ENCODE measurements around the gene RIMOC1.

The RIMOC1 gene

DNA sequence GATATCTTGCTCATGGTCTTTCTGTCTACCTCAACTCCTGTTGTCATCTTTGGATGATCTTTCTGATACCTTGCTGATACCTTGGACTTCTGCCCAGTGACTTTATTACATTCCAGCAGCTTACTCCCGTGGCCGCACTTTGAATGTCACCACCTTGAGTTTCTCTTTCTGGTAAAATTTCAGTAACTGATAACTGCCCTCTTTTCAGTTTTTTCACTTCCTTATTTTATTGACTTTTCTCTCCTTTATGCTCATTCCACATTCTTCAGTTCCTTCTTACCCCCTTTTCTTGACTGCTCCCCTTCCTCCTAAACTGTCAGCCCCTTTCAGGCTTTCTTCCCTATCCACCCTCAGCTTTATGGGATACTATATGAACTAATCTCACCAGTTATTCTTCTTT, 14.0 kb downstream of the RIMOC1 start:
- H3K36me3 ChIP-seq (ENCODE audit: control insufficient read depth in 2 of 2, insufficient read depth in 1 of 2, low read length in 2 of 2) = peaks cover 80 to 86% of the 10 kb centered on the region in 2 experiments
- CTCF ChIA-PET = interaction anchor here (0.7 kb wide), 1 partner anchor 63 kb away, joined by 5 read pairs; no protein-coding TSS in a partner anchor

DNA sequence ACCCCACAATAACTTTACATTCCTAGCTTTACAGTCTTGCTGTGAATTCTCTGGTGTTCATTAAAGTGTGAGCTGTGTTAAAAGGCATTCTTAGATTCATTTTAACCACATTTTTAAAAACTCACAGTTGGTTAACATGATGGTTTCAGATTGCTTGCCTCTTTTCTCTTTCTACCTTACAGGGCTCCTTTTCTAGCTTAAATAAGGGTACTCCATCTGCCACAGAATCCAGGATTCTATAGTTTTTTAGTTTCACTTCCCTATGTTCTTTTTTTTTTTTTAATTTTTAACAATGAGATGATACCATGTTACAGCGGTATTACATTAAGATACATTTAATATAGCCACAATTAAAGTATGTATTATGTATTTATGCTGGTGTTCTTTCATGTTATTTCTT, 17.0 kb downstream of the RIMOC1 start:
- ChIA-PET CTCF (no interaction called here), POLR2A (interaction anchor here (1.0 kb wide), 1 partner anchor 17 kb away, joined by 3 read pairs; the partner anchor contains the start of gene RIMOC1)
- Histone ChIP-seq H3K4me1 (ENCODE audit: control insufficient read depth, insufficient read depth, low read length) (peaks cover 3% of the 10 kb centered on the region; the same call in 1 of the 2 replicates), H3K36me3 (ENCODE audit: control insufficient read depth in 2 of 2, insufficient read depth in 1 of 2, low read length in 2 of 2) (peaks cover 56 to 57% of the 10 kb centered on the region in 2 experiments; a peak in 2 of 3 replicates), H3K4me3 (ENCODE audit: low read depth, low read length) (no peak overlapping the region), H3K27ac (ENCODE audit: extremely low read depth, low read depth, low read length) (no peak overlapping the region), H3K9me3 (ENCODE audit: control insufficient read depth, insufficient read depth, low read depth, low read length) (no peaks in the 10 kb centered on the region)
- TF ChIP-seq, protein P1, sequence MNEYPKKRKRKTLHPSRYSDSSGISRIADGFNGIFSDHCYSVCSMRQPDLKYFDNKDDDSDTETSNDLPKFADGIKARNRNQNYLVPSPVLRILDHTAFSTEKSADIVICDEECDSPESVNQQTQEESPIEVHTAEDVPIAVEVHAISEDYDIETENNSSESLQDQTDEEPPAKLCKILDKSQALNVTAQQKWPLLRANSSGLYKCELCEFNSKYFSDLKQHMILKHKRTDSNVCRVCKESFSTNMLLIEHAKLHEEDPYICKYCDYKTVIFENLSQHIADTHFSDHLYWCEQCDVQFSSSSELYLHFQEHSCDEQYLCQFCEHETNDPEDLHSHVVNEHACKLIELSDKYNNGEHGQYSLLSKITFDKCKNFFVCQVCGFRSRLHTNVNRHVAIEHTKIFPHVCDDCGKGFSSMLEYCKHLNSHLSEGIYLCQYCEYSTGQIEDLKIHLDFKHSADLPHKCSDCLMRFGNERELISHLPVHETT (tag by site-specific recombination; IDR thresholded peaks at IDR 0.05) = no peak
- TF ChIP-seq, protein P2, sequence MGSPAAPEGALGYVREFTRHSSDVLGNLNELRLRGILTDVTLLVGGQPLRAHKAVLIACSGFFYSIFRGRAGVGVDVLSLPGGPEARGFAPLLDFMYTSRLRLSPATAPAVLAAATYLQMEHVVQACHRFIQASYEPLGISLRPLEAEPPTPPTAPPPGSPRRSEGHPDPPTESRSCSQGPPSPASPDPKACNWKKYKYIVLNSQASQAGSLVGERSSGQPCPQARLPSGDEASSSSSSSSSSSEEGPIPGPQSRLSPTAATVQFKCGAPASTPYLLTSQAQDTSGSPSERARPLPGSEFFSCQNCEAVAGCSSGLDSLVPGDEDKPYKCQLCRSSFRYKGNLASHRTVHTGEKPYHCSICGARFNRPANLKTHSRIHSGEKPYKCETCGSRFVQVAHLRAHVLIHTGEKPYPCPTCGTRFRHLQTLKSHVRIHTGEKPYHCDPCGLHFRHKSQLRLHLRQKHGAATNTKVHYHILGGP (tag by site-specific recombination; IDR thresholded peaks at IDR 0.05) = no peak
- TF ChIP-seq ZNF274 (IDR thresholded peaks at IDR 0.05; ENCODE audit: low read length) = no peak
- no peak for TF ChIP-seq ZNF274 (tag by site-specific recombination; IDR thresholded peaks at IDR 0.05; ENCODE audit: borderline replicate concordance)
- TF ChIP-seq SP7 (tag by site-specific recombination; IDR thresholded peaks at IDR 0.05) = no peak
- TF ChIP-seq PRDM1 (tag by site-specific recombination; IDR thresholded peaks at IDR 0.05) = no peak
- TF ChIP-seq ZBTB8A (tag by site-specific recombination; IDR thresholded peaks at IDR 0.05) = no peak
- no peak for TF ChIP-seq GFI1B (tag by site-specific recombination; IDR thresholded peaks at IDR 0.05)
- TF ChIP-seq, protein P3, sequence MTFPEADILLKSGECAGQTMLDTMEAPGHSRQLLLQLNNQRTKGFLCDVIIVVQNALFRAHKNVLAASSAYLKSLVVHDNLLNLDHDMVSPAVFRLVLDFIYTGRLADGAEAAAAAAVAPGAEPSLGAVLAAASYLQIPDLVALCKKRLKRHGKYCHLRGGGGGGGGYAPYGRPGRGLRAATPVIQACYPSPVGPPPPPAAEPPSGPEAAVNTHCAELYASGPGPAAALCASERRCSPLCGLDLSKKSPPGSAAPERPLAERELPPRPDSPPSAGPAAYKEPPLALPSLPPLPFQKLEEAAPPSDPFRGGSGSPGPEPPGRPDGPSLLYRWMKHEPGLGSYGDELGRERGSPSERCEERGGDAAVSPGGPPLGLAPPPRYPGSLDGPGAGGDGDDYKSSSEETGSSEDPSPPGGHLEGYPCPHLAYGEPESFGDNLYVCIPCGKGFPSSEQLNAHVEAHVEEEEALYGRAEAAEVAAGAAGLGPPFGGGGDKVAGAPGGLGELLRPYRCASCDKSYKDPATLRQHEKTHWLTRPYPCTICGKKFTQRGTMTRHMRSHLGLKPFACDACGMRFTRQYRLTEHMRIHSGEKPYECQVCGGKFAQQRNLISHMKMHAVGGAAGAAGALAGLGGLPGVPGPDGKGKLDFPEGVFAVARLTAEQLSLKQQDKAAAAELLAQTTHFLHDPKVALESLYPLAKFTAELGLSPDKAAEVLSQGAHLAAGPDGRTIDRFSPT (tag by site-specific recombination; IDR thresholded peaks at IDR 0.05) = no peak
- TF ChIP-seq ZNF423 (tag by site-specific recombination; IDR thresholded peaks at IDR 0.05) = no peak
- TF ChIP-seq KLF10 (tag by site-specific recombination; IDR thresholded peaks at IDR 0.05) = no peak
- no peak for TF ChIP-seq ZFP37 (tag by site-specific recombination; IDR thresholded peaks at IDR 0.05)
- TF ChIP-seq, protein P4, sequence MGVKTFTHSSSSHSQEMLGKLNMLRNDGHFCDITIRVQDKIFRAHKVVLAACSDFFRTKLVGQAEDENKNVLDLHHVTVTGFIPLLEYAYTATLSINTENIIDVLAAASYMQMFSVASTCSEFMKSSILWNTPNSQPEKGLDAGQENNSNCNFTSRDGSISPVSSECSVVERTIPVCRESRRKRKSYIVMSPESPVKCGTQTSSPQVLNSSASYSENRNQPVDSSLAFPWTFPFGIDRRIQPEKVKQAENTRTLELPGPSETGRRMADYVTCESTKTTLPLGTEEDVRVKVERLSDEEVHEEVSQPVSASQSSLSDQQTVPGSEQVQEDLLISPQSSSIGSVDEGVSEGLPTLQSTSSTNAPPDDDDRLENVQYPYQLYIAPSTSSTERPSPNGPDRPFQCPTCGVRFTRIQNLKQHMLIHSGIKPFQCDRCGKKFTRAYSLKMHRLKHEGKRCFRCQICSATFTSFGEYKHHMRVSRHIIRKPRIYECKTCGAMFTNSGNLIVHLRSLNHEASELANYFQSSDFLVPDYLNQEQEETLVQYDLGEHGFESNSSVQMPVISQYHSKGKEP (tag by site-specific recombination; IDR thresholded peaks at IDR 0.05) = no peak
- TF ChIP-seq ZNF302 (tag by site-specific recombination; IDR thresholded peaks at IDR 0.05; ENCODE audit: low read depth) = no peak
- TF ChIP-seq EGR2 (tag by site-specific recombination; IDR thresholded peaks at IDR 0.05; ENCODE audit: low read depth) = no peak
- TF ChIP-seq ZNF23 (tag by site-specific recombination; IDR thresholded peaks at IDR 0.05; ENCODE audit: borderline replicate concordance) = no peak

More for the DNA sequence above, 14.0 kb downstream of the RIMOC1 start:
- Histone ChIP-seq H3K4me1 (ENCODE audit: control insufficient read depth, insufficient read depth, low read length) (no peaks in the 10 kb centered on the region), H3K4me3 (ENCODE audit: low read depth, low read length) (no peak overlapping the region), H3K9me3 (ENCODE audit: control insufficient read depth, insufficient read depth, low read depth, low read length) (no peaks in the 10 kb centered on the region), H3K27ac (ENCODE audit: extremely low read depth, low read depth, low read length) (no peak overlapping the region)
- TF ChIP-seq, protein P5, sequence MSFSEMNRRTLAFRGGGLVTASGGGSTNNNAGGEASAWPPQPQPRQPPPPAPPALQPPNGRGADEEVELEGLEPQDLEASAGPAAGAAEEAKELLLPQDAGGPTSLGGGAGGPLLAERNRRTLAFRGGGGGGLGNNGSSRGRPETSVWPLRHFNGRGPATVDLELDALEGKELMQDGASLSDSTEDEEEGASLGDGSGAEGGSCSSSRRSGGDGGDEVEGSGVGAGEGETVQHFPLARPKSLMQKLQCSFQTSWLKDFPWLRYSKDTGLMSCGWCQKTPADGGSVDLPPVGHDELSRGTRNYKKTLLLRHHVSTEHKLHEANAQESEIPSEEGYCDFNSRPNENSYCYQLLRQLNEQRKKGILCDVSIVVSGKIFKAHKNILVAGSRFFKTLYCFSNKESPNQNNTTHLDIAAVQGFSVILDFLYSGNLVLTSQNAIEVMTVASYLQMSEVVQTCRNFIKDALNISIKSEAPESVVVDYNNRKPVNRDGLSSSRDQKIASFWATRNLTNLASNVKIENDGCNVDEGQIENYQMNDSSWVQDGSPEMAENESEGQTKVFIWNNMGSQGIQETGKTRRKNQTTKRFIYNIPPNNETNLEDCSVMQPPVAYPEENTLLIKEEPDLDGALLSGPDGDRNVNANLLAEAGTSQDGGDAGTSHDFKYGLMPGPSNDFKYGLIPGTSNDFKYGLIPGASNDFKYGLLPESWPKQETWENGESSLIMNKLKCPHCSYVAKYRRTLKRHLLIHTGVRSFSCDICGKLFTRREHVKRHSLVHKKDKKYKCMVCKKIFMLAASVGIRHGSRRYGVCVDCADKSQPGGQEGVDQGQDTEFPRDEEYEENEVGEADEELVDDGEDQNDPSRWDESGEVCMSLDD (tag by site-specific recombination; IDR thresholded peaks at IDR 0.05) = no peak
- TF ChIP-seq ZNF596 (tag by site-specific recombination; IDR thresholded peaks at IDR 0.05) = no peak
- no peak for TF ChIP-seq SETDB1 (IDR thresholded peaks at IDR 0.05; ENCODE audit: insufficient read length, low read length)
- TF ChIP-seq ZNF114 (tag by site-specific recombination; IDR thresholded peaks at IDR 0.05) = no peak
- TF ChIP-seq, protein P6, sequence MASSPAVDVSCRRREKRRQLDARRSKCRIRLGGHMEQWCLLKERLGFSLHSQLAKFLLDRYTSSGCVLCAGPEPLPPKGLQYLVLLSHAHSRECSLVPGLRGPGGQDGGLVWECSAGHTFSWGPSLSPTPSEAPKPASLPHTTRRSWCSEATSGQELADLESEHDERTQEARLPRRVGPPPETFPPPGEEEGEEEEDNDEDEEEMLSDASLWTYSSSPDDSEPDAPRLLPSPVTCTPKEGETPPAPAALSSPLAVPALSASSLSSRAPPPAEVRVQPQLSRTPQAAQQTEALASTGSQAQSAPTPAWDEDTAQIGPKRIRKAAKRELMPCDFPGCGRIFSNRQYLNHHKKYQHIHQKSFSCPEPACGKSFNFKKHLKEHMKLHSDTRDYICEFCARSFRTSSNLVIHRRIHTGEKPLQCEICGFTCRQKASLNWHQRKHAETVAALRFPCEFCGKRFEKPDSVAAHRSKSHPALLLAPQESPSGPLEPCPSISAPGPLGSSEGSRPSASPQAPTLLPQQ (tag by site-specific recombination; IDR thresholded peaks at IDR 0.05) = no peak
- no peak for TF ChIP-seq TRIM28 (IDR thresholded peaks at IDR 0.05; ENCODE audit: borderline replicate concordance, low read length)
- POLR2A ChIA-PET = no interaction called here
